Left ventricle myocardium inferior (tissue), 1 donor: ENCODE data around the gene RHPN2. TPM values are rescaled to one million over a fixed set of nuclear protein-coding genes. Genes with fewer than 3 reads are reported as not detected.

Source experiments
- DNase-seq: peaks from one replicate; pipeline ENCODE4 v3.0.0-alpha.2; 2020
- H3K27ac ChIP-seq: fragments of 200-600 bp; replicated peaks from 2 replicates; pipeline ENCODE4 v1.8.0; 2021
- H3K27me3 ChIP-seq: fragments of 200-600 bp; 2 replicates; pipeline ENCODE4 v1.8.0; 2021; ENCODE audit warnings: low read depth
- H3K36me3 ChIP-seq: fragments of 200-600 bp; 2 replicates; pipeline ENCODE4 v1.8.0; 2021
- H3K4me1 ChIP-seq: fragments of 200-600 bp; 2 replicates; pipeline ENCODE4 v1.8.0; 2021
- H3K4me3 ChIP-seq: fragments of 200-600 bp; 2 replicates; pipeline ENCODE4 v1.8.0; 2021; ENCODE audit warnings: mild to moderate bottlenecking, moderate library complexity
- H3K9me3 ChIP-seq: fragments of 200-600 bp; replicated peaks from 2 replicates; pipeline ENCODE4 v1.8.0; 2021
- intact Hi-C: fragments of 100-400 bp; cut with micrococcal nuclease; formaldehyde crosslinking; loops from one replicate; pipeline ENCODE4 v1.11.0; 2022
- total RNA-seq: library from RNA; stranded (reverse); fragmentation: NEBNext Ultra II Directional; extraction: Animal tissue kit (Norgen Biotek cat#: 25700); gene quantifications from one replicate; pipeline ENCODE4 v1.2.1, GENCODE V29; 2021
- TF ChIP-seq, protein P1 (sequence below): fragments of 200-600 bp; IDR thresholded peaks from 2 replicates; pipeline ENCODE4 v1.8.0; 2021; ENCODE audit warnings: antibody characterized with exemption, mild to moderate bottlenecking, borderline replicate concordance
- donor health status: DM: no; HTN: yes; CAD: no; lungs with severe emphysema.

The RHPN2 gene
- total RNA-seq, 1 donor from 2014 or later = 1.0 TPM

DNA sequence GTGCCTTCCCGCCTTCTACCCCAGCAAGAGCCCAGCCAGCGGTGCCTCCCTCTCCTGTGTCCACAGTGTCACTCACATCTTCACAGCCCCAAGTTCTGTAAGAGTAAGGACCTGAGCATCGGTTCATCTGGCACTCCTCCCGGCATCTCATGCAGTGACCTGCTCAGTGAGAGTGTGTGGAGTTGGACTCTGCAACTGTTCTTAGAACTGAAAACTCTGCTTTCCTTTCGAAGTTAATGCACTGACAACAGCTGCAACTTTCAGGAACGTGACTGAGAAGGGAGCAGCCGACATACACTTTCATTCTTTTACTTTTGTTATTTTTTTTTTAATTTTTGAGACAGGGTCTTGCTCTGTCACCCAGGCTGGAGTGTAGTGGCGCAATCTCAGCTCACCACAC, 134.1 kb downstream of the RHPN2 start:
- H3K36me3 ChIP-seq = peaks cover 97% of the 10 kb centered on the region
- TF ChIP-seq, protein P1, sequence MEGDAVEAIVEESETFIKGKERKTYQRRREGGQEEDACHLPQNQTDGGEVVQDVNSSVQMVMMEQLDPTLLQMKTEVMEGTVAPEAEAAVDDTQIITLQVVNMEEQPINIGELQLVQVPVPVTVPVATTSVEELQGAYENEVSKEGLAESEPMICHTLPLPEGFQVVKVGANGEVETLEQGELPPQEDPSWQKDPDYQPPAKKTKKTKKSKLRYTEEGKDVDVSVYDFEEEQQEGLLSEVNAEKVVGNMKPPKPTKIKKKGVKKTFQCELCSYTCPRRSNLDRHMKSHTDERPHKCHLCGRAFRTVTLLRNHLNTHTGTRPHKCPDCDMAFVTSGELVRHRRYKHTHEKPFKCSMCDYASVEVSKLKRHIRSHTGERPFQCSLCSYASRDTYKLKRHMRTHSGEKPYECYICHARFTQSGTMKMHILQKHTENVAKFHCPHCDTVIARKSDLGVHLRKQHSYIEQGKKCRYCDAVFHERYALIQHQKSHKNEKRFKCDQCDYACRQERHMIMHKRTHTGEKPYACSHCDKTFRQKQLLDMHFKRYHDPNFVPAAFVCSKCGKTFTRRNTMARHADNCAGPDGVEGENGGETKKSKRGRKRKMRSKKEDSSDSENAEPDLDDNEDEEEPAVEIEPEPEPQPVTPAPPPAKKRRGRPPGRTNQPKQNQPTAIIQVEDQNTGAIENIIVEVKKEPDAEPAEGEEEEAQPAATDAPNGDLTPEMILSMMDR = no peak

GRCh38 chr19:32928806-32929205, 135.9 kb downstream of the RHPN2 start:
- Histone ChIP-seq H3K36me3 (peaks cover 97% of the 10 kb centered on the region), H3K4me3 (no peak overlapping the region), H3K9me3 (peaks cover 14% of the 10 kb centered on the region), H3K4me1 (no peaks in the 10 kb centered on the region), H3K27ac (no peak overlapping the region), H3K27me3 (no peaks in the 10 kb centered on the region)
- DNase-seq = no peak
- intact Hi-C loops = no loop called here
- TF ChIP-seq, protein P1 = no peak

More for the DNA sequence above, 134.1 kb downstream of the RHPN2 start:
- H3K27ac ChIP-seq = no peak overlapping the region
- intact Hi-C loops = no loop called here
- peaks cover 14% of the 10 kb centered on the region for H3K9me3 ChIP-seq
- H3K4me1 ChIP-seq = no peaks in the 10 kb centered on the region
- H3K27me3 ChIP-seq = no peaks in the 10 kb centered on the region
- no peak for DNase-seq
- H3K4me3 ChIP-seq = no peak overlapping the region

Other genes starting within 250 kb of the RHPN2 start
- gene SLC7A9, start 195.1 kb downstream of the RHPN2 start, total RNA-seq = not detected
- 9.1 TPM for gene CEP89, start 92.9 kb downstream of the RHPN2 start, total RNA-seq
- 0.49 TPM for gene FAAP24, start 92.6 kb downstream of the RHPN2 start, total RNA-seq
- gene GPATCH1, start 16.3 kb upstream of the RHPN2 start, total RNA-seq = 6.2 TPM
- not detected for gene WDR88, start 67.2 kb upstream of the RHPN2 start, total RNA-seq
- gene LRP3, start 129.4 kb upstream of the RHPN2 start, total RNA-seq = 20.8 TPM
- gene SLC7A10, start 161.0 kb upstream of the RHPN2 start, total RNA-seq = not detected
- gene CEBPA, start 237.6 kb upstream of the RHPN2 start, total RNA-seq = 1.7 TPM